ENCODE measurements around the gene ATF7. TPM values are rescaled to one million over a fixed set of nuclear protein-coding genes. Genes with fewer than 3 reads are reported as not detected.

Gene ATF7
- polyA plus RNA-seq, 1 experiment: 27.1 TPM

DNA sequence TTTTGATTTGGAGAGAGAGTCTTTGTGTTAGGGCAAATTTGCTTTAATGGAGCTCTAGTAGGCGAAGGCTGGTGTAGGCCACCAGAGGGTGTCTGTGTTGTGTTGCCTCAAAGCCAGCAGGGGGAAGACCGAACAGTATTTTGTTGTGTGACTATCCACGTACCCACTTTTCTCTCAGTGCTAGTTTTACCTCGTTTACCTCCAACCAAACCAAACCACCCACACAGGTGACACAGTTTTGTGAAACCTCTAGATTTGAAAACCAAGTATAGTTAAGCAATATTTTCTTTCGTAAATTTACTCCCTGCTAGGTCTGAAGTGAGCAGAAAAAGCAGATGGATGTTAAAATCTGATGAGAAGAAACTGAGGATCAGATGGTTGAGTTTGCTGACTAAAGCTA is 82.6 kb downstream of the ATF7 start:
- H3K4me3 ChIP-seq (ENCODE audit: low read depth, low read length): no peak overlapping the region
- H3K27ac ChIP-seq (ENCODE audit: low read depth, low read length): peak overlapping the region; percentile 52
- TF ChIP-seq, protein P1, sequence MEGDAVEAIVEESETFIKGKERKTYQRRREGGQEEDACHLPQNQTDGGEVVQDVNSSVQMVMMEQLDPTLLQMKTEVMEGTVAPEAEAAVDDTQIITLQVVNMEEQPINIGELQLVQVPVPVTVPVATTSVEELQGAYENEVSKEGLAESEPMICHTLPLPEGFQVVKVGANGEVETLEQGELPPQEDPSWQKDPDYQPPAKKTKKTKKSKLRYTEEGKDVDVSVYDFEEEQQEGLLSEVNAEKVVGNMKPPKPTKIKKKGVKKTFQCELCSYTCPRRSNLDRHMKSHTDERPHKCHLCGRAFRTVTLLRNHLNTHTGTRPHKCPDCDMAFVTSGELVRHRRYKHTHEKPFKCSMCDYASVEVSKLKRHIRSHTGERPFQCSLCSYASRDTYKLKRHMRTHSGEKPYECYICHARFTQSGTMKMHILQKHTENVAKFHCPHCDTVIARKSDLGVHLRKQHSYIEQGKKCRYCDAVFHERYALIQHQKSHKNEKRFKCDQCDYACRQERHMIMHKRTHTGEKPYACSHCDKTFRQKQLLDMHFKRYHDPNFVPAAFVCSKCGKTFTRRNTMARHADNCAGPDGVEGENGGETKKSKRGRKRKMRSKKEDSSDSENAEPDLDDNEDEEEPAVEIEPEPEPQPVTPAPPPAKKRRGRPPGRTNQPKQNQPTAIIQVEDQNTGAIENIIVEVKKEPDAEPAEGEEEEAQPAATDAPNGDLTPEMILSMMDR (IDR thresholded peaks at IDR 0.05; ENCODE audit: low read depth, low read length): peak; percentile 98
- H3K27me3 ChIP-seq (ENCODE audit: control insufficient read depth, insufficient read depth, low read length): no peaks in the 10 kb centered on the region
- no peaks in the 10 kb centered on the region for H3K9me3 ChIP-seq (ENCODE audit: control insufficient read depth, insufficient read depth, low read length)
- ChIA-PET POLR2A (interaction anchor here (0.5 to 1.6 kb wide), 3 partner anchors 120 to 132 kb away, joined by 3 to 11 read pairs (median 3); partner anchors contain the start of gene ATP5MC2), CTCF (interaction anchor here (0.6 to 5.2 kb wide), 35 partner anchors 8 to 203 kb away, joined by 3 to 103 read pairs (median 4); partner anchors contain the start of genes ATF7 and ATP5MC2)
- peak; percentile 41 for DNase-seq (ENCODE audit: low read depth, low spot score)

DNA sequence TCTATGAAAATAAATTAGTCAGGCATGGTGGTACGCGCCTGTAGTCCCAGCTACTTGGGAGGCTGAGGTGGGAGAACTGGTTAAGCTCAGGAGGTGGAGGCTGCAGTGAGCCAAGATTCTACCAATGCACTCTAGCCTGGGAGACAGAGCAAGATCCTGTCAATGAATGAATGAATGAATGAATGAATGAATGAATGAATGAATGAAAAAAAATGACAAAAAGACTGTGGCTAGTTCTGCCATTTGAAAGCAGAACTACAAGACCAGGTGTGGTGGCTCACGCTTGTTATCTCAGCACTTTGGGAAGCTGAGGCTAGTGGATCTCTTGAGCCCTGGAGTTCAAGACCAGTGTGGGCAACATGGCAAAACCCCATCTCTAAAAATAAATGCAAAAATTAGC is 86.7 kb downstream of the ATF7 start:
- POLR2A ChIA-PET: no interaction called here

DNA sequence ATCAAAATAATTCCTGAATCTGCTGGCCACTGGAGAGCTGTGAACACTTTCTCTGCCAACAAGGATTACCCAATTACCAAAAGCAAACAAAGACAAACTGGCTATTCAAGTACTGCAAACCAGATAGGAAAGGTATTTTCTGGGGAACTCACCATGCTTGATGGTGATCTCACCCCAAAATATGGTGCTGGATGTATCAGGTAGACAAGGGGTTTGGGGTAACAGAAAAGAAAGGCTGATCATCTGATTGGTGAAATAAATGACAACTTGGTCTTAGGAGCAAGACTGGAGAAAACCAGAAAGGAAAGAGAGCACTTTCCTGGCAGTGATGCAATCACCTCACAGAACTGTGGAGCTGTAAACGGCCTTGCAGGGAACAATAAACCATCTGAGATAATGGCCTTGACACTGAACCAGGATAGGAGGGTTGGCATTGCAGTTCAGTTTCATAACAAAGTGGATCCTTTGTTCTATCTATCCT is 87.9 kb downstream of the ATF7 start:
- ChIA-PET CTCF (interaction anchor here (0.9 to 2.5 kb wide), 2 partner anchors 138 to 208 kb away, joined by 4 to 11 read pairs; partner anchors contain the start of gene ATP5MC2), POLR2A (interaction anchor here (1.0 kb wide), 1 partner anchor 37 kb away, joined by 3 read pairs; the partner anchor contains the start of gene TARBP2)
- no peak for DNase-seq (ENCODE audit: low read depth, low spot score)

More for the DNA sequence above, 86.7 kb downstream of the ATF7 start:
- no peak overlapping the region for H3K27ac ChIP-seq (ENCODE audit: low read depth, low read length)
- no peaks in the 10 kb centered on the region for H3K27me3 ChIP-seq (ENCODE audit: control insufficient read depth, insufficient read depth, low read length)
- TF ChIP-seq, protein P1 (IDR thresholded peaks at IDR 0.05; ENCODE audit: low read depth, low read length): no peak
- no peak overlapping the region for H3K4me3 ChIP-seq (ENCODE audit: low read depth, low read length)
- CTCF ChIA-PET: interaction anchor here (0.9 to 2.5 kb wide), 2 partner anchors 136 to 205 kb away, joined by 3 to 11 read pairs; partner anchors contain the start of gene ATP5MC2
- no peaks in the 10 kb centered on the region for H3K9me3 ChIP-seq (ENCODE audit: control insufficient read depth, insufficient read depth, low read length)
- no peak for DNase-seq (ENCODE audit: low read depth, low spot score)

DNA sequence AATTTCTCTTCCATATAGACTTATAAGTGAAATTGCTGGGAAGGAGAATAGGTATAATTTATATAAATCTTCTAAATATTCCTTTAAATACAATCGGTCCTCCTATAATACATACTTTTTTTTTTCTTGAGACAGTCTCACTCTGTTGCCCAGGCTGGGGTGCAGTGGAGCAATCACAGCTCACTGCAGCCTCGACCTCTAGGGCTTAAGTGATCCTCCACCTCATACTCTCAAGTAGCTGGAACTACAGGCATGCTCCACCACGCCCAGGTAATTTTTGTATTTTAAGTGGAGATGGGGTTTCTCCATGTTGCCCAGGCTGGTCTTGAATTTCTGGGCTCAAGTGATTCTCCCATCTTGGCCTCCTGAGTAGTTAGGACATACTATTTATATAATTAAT is 89.2 kb downstream of the ATF7 start:
- ChIA-PET CTCF (no interaction called here), POLR2A (no interaction called here)
- TF ChIP-seq, protein P1 (IDR thresholded peaks at IDR 0.05; ENCODE audit: low read depth, low read length): no peak
- no peaks in the 10 kb centered on the region for H3K9me3 ChIP-seq (ENCODE audit: control insufficient read depth, insufficient read depth, low read length)
- H3K27ac ChIP-seq (ENCODE audit: low read depth, low read length): no peak overlapping the region
- no peak for DNase-seq (ENCODE audit: low read depth, low spot score)
- H3K27me3 ChIP-seq (ENCODE audit: control insufficient read depth, insufficient read depth, low read length): no peaks in the 10 kb centered on the region
- no peak overlapping the region for H3K4me3 ChIP-seq (ENCODE audit: low read depth, low read length)

More for the DNA sequence above, 87.9 kb downstream of the ATF7 start:
- no peaks in the 10 kb centered on the region for H3K27me3 ChIP-seq (ENCODE audit: control insufficient read depth, insufficient read depth, low read length)
- H3K27ac ChIP-seq (ENCODE audit: low read depth, low read length): no peak overlapping the region
- TF ChIP-seq, protein P1 (IDR thresholded peaks at IDR 0.05; ENCODE audit: low read depth, low read length): no peak
- H3K9me3 ChIP-seq (ENCODE audit: control insufficient read depth, insufficient read depth, low read length): no peaks in the 10 kb centered on the region
- no peak overlapping the region for H3K4me3 ChIP-seq (ENCODE audit: low read depth, low read length)

DNA sequence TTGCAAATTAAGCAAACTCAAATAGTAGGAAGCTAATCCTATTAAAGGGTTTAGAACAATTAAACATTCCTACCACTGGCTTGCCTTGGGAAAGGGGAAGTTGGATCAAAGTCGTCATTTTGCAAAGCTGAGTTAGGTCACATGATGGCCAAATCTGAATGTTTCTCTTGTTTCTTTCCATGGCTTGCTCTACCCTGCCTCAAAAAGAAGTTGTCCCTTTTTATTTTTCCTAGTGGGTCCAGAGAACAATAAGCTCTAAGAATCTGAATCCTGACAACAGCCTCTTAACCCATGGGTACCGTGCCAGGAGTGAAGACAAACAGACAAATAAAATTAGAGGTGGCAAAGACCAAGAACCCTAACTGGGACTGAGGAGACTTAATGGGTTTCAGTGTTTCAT is 92.7 kb downstream of the ATF7 start:
- ChIA-PET POLR2A (interaction anchor here (0.6 kb wide), 1 partner anchor 188 kb away, joined by 3 read pairs; no protein-coding TSS in a partner anchor), CTCF (interaction anchor here (0.8 to 1.2 kb wide), 2 partner anchors 10 to 142 kb away, joined by 3 to 4 read pairs; partner anchors contain the start of gene ATP5MC2)
- no peaks in the 10 kb centered on the region for H3K9me3 ChIP-seq (ENCODE audit: control insufficient read depth, insufficient read depth, low read length)
- H3K27ac ChIP-seq (ENCODE audit: low read depth, low read length): no peak overlapping the region
- no peak for DNase-seq (ENCODE audit: low read depth, low spot score)
- TF ChIP-seq, protein P1 (IDR thresholded peaks at IDR 0.05; ENCODE audit: low read depth, low read length): no peak
- H3K4me3 ChIP-seq (ENCODE audit: low read depth, low read length): no peak overlapping the region
- H3K27me3 ChIP-seq (ENCODE audit: control insufficient read depth, insufficient read depth, low read length): no peaks in the 10 kb centered on the region
